HEK293 (cell line): Measurements from ENCODE around the gene CEP350.

Experiments used
- CTCF ChIA-PET: fragments of 350-600 bp; formaldehyde crosslinking; extraction: SDS; loops from one replicate; lab custom pipeline; 2021; ENCODE audit warnings: antibody characterized with exemption; lab: Yijun Ruan, JAX
- POLR2A ChIA-PET: fragments of 300-600 bp; formaldehyde crosslinking; extraction: SDS; loops from one replicate; lab custom pipeline; 2020; ENCODE audit warnings: antibody characterized with exemption, inconsistent platforms; lab: Yijun Ruan, JAX
- H3K27ac ChIP-seq: fragments of 200-500 bp; sonication (Bioruptor generic); 2 replicates; pipeline ENCODE4 v1.5.1; 2014; ENCODE audit warnings: low read depth, low read length, control low read depth, inconsistent platforms; ENCODE audit errors: extremely low read depth
- H3K36me3 ChIP-seq, 2 experiments: fragments of 200-500 bp in 1 of 2; sonication (Bioruptor generic) in 1 of 2; 1 replicate in 1 of 2; 2 replicates in 1 of 2; pipeline ENCODE4 v1.5.1; 2014 to 2017; ENCODE audit warnings: inconsistent platforms in 2 of 2, low read length in 2 of 2; ENCODE audit not compliant: control insufficient read depth in 2 of 2, insufficient read depth in 1 of 2
- H3K4me1 ChIP-seq: fragments of 200-500 bp; sonication (Bioruptor generic); 2 replicates; pipeline ENCODE4 v1.5.1; 2014; ENCODE audit warnings: mild to moderate bottlenecking, low read length, inconsistent platforms; ENCODE audit not compliant: control insufficient read depth, insufficient read depth
- H3K4me3 ChIP-seq: 2 replicates; pipeline ENCODE4 v1.5.1; 2011; ENCODE audit warnings: low read depth, mild to moderate bottlenecking, control low read depth, low read length, moderate library complexity
- H3K9me3 ChIP-seq: fragments of 200-500 bp; sonication (Bioruptor generic); 2 replicates; pipeline ENCODE4 v1.5.1; 2014; ENCODE audit warnings: low read depth, low read length, inconsistent platforms; ENCODE audit not compliant: control insufficient read depth, insufficient read depth
- KLF8 ChIP-seq: fragments of 450-650 bp; formaldehyde crosslinking; IDR thresholded peaks from 2 replicates; pipeline ENCODE4 v1.5.1; 2016; ENCODE audit warnings: missing biosample characterization, missing genetic modification characterization
- OVOL3 ChIP-seq: fragments of 450-650 bp; formaldehyde crosslinking; IDR thresholded peaks from 2 replicates; pipeline ENCODE4 v1.5.1; 2016; ENCODE audit warnings: missing biosample characterization, missing genetic modification characterization
- SP2 ChIP-seq: fragments of 450-650 bp; formaldehyde crosslinking; IDR thresholded peaks from 2 replicates; pipeline ENCODE4 v1.5.1; 2016; ENCODE audit warnings: missing biosample characterization, missing genetic modification characterization
- ZBTB17 ChIP-seq: fragments of 450-650 bp; formaldehyde crosslinking; IDR thresholded peaks from 2 replicates; pipeline ENCODE4 v1.5.1; 2016; ENCODE audit warnings: missing biosample characterization, missing genetic modification characterization
- ZFP69B ChIP-seq: fragments of 450-650 bp; formaldehyde crosslinking; IDR thresholded peaks from 2 replicates; pipeline ENCODE4 v1.5.1; 2016; ENCODE audit warnings: missing biosample characterization, missing genetic modification characterization
- ZNF23 ChIP-seq: fragments of 450-650 bp; formaldehyde crosslinking; IDR thresholded peaks from 2 replicates; pipeline ENCODE4 v1.5.1; 2016; ENCODE audit warnings: missing biosample characterization, missing genetic modification characterization, borderline replicate concordance
- ZNF239 ChIP-seq: fragments of 450-650 bp; formaldehyde crosslinking; IDR thresholded peaks from 2 replicates; pipeline ENCODE4 v1.5.1; 2016; ENCODE audit warnings: missing biosample characterization, missing genetic modification characterization
- ZNF274 ChIP-seq, 2 experiments: fragments of 200-500 bp in 1 of 2; fragments of 450-650 bp in 1 of 2; sonication (Bioruptor generic) in 1 of 2; formaldehyde crosslinking in 1 of 2; IDR thresholded peaks; 2 replicates each; pipeline versions ENCODE4 v1.5.1 to v1.6.1; 2014 to 2016; ENCODE audit warnings: borderline replicate concordance in 1 of 2, inconsistent platforms in 1 of 2, low read length in 1 of 2, missing biosample characterization in 1 of 2, missing genetic modification characterization in 1 of 2
- ZNF302 ChIP-seq: fragments of 450-650 bp; formaldehyde crosslinking; IDR thresholded peaks from 2 replicates; pipeline ENCODE4 v1.5.1; 2016; ENCODE audit warnings: missing biosample characterization, missing genetic modification characterization, low read depth
- ZNF324 ChIP-seq: fragments of 450-650 bp; formaldehyde crosslinking; IDR thresholded peaks from 2 replicates; pipeline ENCODE4 v1.5.1; 2016; ENCODE audit warnings: missing biosample characterization, missing genetic modification characterization
- ZNF404 ChIP-seq: fragments of 450-650 bp; formaldehyde crosslinking; IDR thresholded peaks from 2 replicates; pipeline ENCODE4 v1.5.1; 2017; ENCODE audit warnings: missing biosample characterization, missing genetic modification characterization
- ZNF48 ChIP-seq: fragments of 450-650 bp; formaldehyde crosslinking; IDR thresholded peaks from 2 replicates; pipeline ENCODE4 v1.5.1; 2016; ENCODE audit warnings: missing biosample characterization, missing genetic modification characterization
- ZNF555 ChIP-seq: fragments of 450-650 bp; formaldehyde crosslinking; conservative IDR thresholded peaks from 2 replicates; pipeline ENCODE4 v1.5.1; 2017; ENCODE audit warnings: missing biosample characterization, mild to moderate bottlenecking, missing genetic modification characterization, inconsistent platforms
- ZNF571 ChIP-seq: fragments of 450-650 bp; formaldehyde crosslinking; IDR thresholded peaks from 2 replicates; pipeline ENCODE4 v1.5.0; 2017; ENCODE audit warnings: missing biosample characterization, missing genetic modification characterization
- ZNF623 ChIP-seq: fragments of 450-650 bp; formaldehyde crosslinking; IDR thresholded peaks from 2 replicates; pipeline ENCODE4 v1.5.1; 2016; ENCODE audit warnings: missing biosample characterization, missing genetic modification characterization
- ZNF660 ChIP-seq: fragments of 450-650 bp; IDR thresholded peaks from 2 replicates; pipeline ENCODE4 v1.5.1; 2018; ENCODE audit warnings: missing biosample characterization, mild to moderate bottlenecking, missing genetic modification characterization
- ZNF768 ChIP-seq: fragments of 450-650 bp; formaldehyde crosslinking; IDR thresholded peaks from 2 replicates; pipeline ENCODE4 v1.5.1; 2018; ENCODE audit warnings: missing biosample characterization, mild to moderate bottlenecking, missing genetic modification characterization
- ZNF791 ChIP-seq: fragments of 450-650 bp; formaldehyde crosslinking; IDR thresholded peaks from 2 replicates; pipeline ENCODE4 v1.5.1; 2016; ENCODE audit warnings: missing biosample characterization, missing genetic modification characterization
- ZSCAN30 ChIP-seq: fragments of 450-650 bp; IDR thresholded peaks from 2 replicates; pipeline ENCODE4 v1.5.1; 2018; ENCODE audit warnings: missing biosample characterization, mild to moderate bottlenecking, missing genetic modification characterization, moderate library complexity
- TF ChIP-seq, protein P1 (sequence below): fragments of 450-650 bp; formaldehyde crosslinking; IDR thresholded peaks from 2 replicates; pipeline ENCODE4 v1.5.1; 2016; ENCODE audit warnings: missing biosample characterization, missing genetic modification characterization

Gene CEP350

DNA sequence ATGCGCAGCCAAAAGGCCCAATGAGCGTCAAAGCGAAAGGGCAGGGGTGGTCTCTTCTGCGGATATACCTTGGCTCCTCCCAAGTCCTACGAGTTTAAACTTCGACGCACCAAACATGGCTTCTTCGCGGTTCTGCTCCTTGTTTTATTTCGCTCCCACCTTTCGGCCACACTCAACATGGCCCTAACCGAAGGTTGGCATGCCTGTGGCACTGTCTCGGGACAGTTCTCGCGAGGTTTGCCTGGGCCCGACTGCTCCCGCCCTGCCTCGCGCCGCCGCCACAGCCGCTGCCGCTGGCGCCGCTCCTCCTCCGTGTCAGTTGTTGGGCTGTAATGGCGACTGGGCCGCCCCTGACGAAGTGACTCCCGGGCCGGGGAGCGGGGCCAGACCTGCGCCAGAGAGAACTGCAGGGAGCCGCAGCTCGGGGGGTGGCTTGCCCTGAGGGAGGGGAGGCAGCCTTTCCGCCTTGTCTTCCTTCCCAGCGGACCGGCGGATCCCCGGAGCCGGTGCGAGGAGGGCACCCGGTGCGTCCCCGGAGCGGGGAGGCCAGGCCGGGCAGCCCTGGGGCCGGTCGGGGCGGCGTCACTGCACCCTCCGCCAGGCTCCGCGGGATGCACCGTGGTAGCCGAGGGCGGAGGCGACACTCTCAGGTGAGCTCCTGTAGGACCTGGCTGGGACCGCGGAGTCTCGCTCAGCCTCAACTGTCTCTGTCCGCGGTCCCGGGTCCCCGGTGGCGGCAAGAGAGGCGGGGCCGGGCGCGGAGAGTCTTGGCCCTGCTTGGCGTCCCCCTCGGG lies at the start of gene CEP350 (continued):
- no peak; the same call in 1 of the 2 replicates for TF ChIP-seq ZNF660
- no peak for TF ChIP-seq OVOL3
- no peak for TF ChIP-seq ZNF23 (tag by site-specific recombination)

DNA sequence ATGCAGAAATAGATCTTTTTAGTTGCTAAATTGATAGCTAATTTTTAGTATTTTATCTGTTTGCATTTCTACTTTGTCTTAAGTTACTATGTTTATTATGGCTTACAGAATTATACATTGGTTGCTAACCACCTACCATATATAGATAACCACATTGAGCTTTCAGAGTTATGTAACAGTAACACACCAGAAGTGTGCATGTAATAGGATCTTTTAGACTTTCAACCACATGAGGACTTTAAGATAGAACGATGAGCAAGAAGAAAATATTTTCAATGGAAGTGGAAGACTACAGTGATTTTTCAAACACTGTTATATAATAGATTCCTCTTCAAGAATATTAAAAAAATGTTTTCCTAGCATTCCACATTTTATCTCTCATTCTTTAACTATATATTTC lies 43.7 kb upstream of the CEP350 start:
- no peak overlapping the region for H3K27ac ChIP-seq
- no peaks in the 10 kb centered on the region for H3K4me1 ChIP-seq
- ChIA-PET CTCF (interaction anchor here (0.7 to 2.6 kb wide), 4 partner anchors 11 to 96 kb away, joined by 3 to 9 read pairs (median 4); no protein-coding TSS in a partner anchor), POLR2A (no interaction called here)
- H3K4me3 ChIP-seq, result no peak overlapping the region
- no peaks in the 10 kb centered on the region for H3K9me3 ChIP-seq
- TF ChIP-seq ZNF239 (tag by site-specific recombination), result no peak
- no peak for TF ChIP-seq KLF8 (tag by site-specific recombination)
- peaks cover 28 to 37% of the 10 kb centered on the region in 2 experiments for H3K36me3 ChIP-seq

DNA sequence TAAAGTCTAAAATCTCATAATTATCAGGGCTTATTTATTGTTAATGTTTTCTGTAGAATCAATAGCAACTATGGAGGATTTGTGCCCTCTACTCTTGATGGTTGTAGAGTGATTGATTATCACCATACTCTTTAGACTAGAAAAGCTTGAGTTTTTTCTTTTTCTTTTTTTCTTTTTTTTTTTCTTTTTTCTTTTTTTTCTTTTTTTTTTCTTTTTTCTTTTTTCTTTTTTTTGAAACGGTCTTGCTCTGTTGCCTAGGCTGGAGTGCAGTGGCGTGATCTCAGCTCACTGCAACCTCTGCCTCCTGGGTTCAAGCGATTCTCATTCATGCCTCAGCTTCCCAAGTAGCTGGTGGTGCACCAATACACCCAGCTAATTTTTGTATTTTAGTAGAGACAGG lies 42.8 kb upstream of the CEP350 start:
- H3K27ac ChIP-seq, result no peak overlapping the region
- H3K4me3 ChIP-seq, result no peak overlapping the region
- no peaks in the 10 kb centered on the region for H3K4me1 ChIP-seq
- TF ChIP-seq ZNF48, result no peak
- TF ChIP-seq, protein P1, sequence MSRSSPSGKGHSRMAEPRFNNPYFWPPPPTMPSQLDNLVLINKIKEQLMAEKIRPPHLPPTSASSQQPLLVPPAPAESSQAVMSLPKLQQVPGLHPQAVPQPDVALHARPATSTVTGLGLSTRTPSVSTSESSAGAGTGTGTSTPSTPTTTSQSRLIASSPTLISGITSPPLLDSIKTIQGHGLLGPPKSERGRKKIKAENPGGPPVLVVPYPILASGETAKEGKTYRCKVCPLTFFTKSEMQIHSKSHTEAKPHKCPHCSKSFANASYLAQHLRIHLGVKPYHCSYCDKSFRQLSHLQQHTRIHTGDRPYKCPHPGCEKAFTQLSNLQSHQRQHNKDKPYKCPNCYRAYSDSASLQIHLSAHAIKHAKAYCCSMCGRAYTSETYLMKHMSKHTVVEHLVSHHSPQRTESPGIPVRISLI, result peak; percentile 93
- H3K9me3 ChIP-seq, result no peaks in the 10 kb centered on the region
- CTCF ChIA-PET, result interaction anchor here (0.6 to 2.6 kb wide), 5 partner anchors 11 to 97 kb away, joined by 3 to 9 read pairs (median 4); no protein-coding TSS in a partner anchor
- H3K36me3 ChIP-seq, result peaks cover 28 to 38% of the 10 kb centered on the region in 2 experiments
- POLR2A ChIA-PET, result no interaction called here

DNA sequence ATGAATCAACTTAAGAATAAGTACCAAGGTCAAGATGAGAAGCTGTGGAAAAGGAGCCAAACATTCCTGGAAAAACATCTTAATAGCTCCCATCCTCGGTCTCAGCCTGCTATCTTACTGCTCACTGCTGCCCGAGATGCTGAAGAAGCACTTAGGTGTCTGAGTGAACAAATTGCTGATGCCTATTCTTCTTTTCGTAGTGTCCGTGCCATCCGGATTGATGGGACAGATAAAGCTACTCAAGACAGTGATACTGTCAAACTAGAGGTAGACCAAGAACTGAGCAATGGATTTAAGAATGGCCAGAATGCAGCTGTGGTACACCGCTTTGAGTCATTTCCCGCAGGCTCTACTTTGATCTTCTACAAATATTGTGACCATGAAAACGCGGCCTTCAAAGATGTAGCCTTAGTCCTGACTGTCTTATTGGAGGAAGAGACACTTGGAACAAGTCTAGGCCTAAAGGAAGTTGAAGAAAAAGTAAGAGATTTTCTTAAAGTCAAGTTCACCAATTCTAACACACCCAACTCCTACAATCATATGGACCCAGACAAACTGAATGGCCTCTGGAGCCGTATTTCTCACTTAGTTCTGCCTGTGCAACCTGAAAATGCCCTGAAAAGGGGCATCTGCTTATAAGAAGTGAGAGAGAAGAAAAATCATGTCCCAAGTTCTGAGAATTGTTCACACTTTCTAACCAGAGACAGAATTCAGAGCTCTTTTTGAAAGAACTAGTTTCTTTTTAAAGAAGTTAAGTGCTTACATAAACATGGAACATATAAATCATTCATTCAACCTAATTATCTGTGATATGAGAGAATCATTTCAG lies 36.8 kb upstream of the CEP350 start:
- Histone ChIP-seq H3K4me3 (no peak overlapping the region), H3K36me3 (peaks cover 13 to 46% of the 10 kb centered on the region in 2 experiments), H3K4me1 (peaks cover 12% of the 10 kb centered on the region), H3K9me3 (no peaks in the 10 kb centered on the region), H3K27ac (no peak overlapping the region)
- CTCF ChIA-PET, result interaction anchor here (0.8 to 0.9 kb wide), 3 partner anchors 9 to 263 kb away, joined by 3 to 4 read pairs (median 3); no protein-coding TSS in a partner anchor
- POLR2A ChIA-PET, result interaction anchor here (0.9 to 1.2 kb wide), 2 partner anchors 13 to 35 kb away, joined by 3 read pairs; no protein-coding TSS in a partner anchor
- TF ChIP-seq ZNF555 (tag by site-specific recombination) (no peak), ZNF404 (tag by site-specific recombination) (no peak), ZSCAN30 (no peak), SP2 (tag by site-specific recombination) (no peak), ZNF302 (tag by site-specific recombination) (no peak), ZNF791 (tag by site-specific recombination) (no peak), ZNF660 (no peak), ZBTB17 (tag by site-specific recombination) (no peak), ZNF324 (tag by site-specific recombination) (no peak), ZNF768 (tag by site-specific recombination) (no peak), ZNF571 (tag by site-specific recombination) (no peak), ZNF274 (IDR thresholded peaks at IDR 0.05; ENCODE audit: low read length) (no peak), ZNF274 (tag by site-specific recombination; IDR thresholded peaks at IDR 0.05; ENCODE audit: borderline replicate concordance) (no peak), ZFP69B (tag by site-specific recombination) (no peak), ZNF239 (tag by site-specific recombination) (no peak), ZNF623 (tag by site-specific recombination) (no peak)
